ENCODE measurements around the gene ADORA3. TPM values are rescaled to one million over a fixed set of nuclear protein-coding genes. Genes with fewer than 3 reads are reported as not detected.

ADORA3 gene
- total RNA-seq, 1 donor from 2014 or later, result not detected

- no peaks in the 10 kb centered on the region for H3K36me3 ChIP-seq
- Mint-ChIP-seq H3K4me1 (peaks cover 19% of the 10 kb centered on the region), H3K9me3 (no peaks in the 10 kb centered on the region), H3K27me3 (ENCODE audit: insufficient read depth, low read depth) (peaks cover 2% of the 10 kb centered on the region), H3K36me3 (no peaks in the 10 kb centered on the region), H3K27ac (no peak overlapping the region), H3K4me3 (no peak overlapping the region)
- H3K4me1 ChIP-seq, result peaks cover 8% of the 10 kb centered on the region
- no peak overlapping the region for H3K4me2 ChIP-seq
- TF ChIP-seq EZH2phosphoT487 (IDR thresholded peaks at IDR 0.05) (no peak), CTCF (IDR thresholded peaks at IDR 0.05) (no peak), EZH2 (IDR thresholded peaks at IDR 0.05) (no peak)
- H2AFZ ChIP-seq (replicated peaks), result no peak overlapping the region
- H3K79me2 ChIP-seq (ENCODE audit: low read depth), result no peaks in the 10 kb centered on the region
- DNase-seq (ENCODE audit: low spot score), result no peak
- H4K20me1 ChIP-seq (ENCODE audit: low read depth), result no peaks in the 10 kb centered on the region
- H3K27ac ChIP-seq, result no peak overlapping the region
- no peak overlapping the region for H3K4me3 ChIP-seq
- no peaks in the 10 kb centered on the region for H3F3A ChIP-seq (ENCODE audit: low read depth)
- H3K9me3 ChIP-seq (ENCODE audit: low read depth), result no peaks in the 10 kb centered on the region
- no peak overlapping the region for H3K9ac ChIP-seq
- H3K27me3 ChIP-seq, result no peaks in the 10 kb centered on the region
Measured at GRCh38 chr1:111540928-111541327, 37.5 kb upstream of the ADORA3 start.

- no peaks in the 10 kb centered on the region for H3K9me3 ChIP-seq (ENCODE audit: low read depth)
- H2AFZ ChIP-seq (replicated peaks), result peak overlapping the region; percentile 40
- H3K9ac ChIP-seq, result no peak overlapping the region
- no peaks in the 10 kb centered on the region for H3K27me3 ChIP-seq
- no peaks in the 10 kb centered on the region for H3K36me3 ChIP-seq
- peaks cover 28% of the 10 kb centered on the region for H3K4me1 Mint-ChIP-seq
- TF ChIP-seq EZH2 (IDR thresholded peaks at IDR 0.05) (no peak), EZH2phosphoT487 (IDR thresholded peaks at IDR 0.05) (no peak), CTCF (IDR thresholded peaks at IDR 0.05) (no peak)
- peaks cover 8% of the 10 kb centered on the region for H3K4me1 ChIP-seq
- no peak overlapping the region for H3K4me3 ChIP-seq
- H3K79me2 ChIP-seq (ENCODE audit: low read depth), result no peaks in the 10 kb centered on the region
- no peak overlapping the region for H3K27ac Mint-ChIP-seq
- H3F3A ChIP-seq (ENCODE audit: low read depth), result no peaks in the 10 kb centered on the region
- no peaks in the 10 kb centered on the region for H3K36me3 Mint-ChIP-seq
- no peak overlapping the region for H3K27ac ChIP-seq
- DNase-seq (ENCODE audit: low spot score), result no peak
- H3K4me2 ChIP-seq, result no peak overlapping the region
- no peak overlapping the region for H3K4me3 Mint-ChIP-seq
- no peaks in the 10 kb centered on the region for H4K20me1 ChIP-seq (ENCODE audit: low read depth)
- peaks cover 2% of the 10 kb centered on the region for H3K27me3 Mint-ChIP-seq (ENCODE audit: insufficient read depth, low read depth)
- H3K9me3 Mint-ChIP-seq, result no peaks in the 10 kb centered on the region
Measured at GRCh38 chr1:111538343-111539025, 35.1 kb upstream of the ADORA3 start.

- Histone ChIP-seq H3K79me2 (ENCODE audit: low read depth) (no peaks in the 10 kb centered on the region), H3K4me3 (no peak overlapping the region), H2AFZ (replicated peaks) (no peak overlapping the region), H4K20me1 (ENCODE audit: low read depth) (no peaks in the 10 kb centered on the region), H3K4me1 (peaks cover 8% of the 10 kb centered on the region), H3K36me3 (no peaks in the 10 kb centered on the region), H3F3A (ENCODE audit: low read depth) (no peaks in the 10 kb centered on the region), H3K9ac (no peak overlapping the region), H3K9me3 (ENCODE audit: low read depth) (peaks cover 2% of the 10 kb centered on the region), H3K4me2 (no peak overlapping the region), H3K27me3 (no peaks in the 10 kb centered on the region), H3K27ac (no peak overlapping the region)
- H3K4me1 Mint-ChIP-seq, result peaks cover 15% of the 10 kb centered on the region
- TF ChIP-seq CTCF (IDR thresholded peaks at IDR 0.05) (no peak), EZH2 (IDR thresholded peaks at IDR 0.05) (no peak)
- H3K9me3 Mint-ChIP-seq, result peaks cover 7% of the 10 kb centered on the region
- H3K4me3 Mint-ChIP-seq, result no peak overlapping the region
- H3K27me3 Mint-ChIP-seq (ENCODE audit: insufficient read depth, low read depth), result no peaks in the 10 kb centered on the region
- peak overlapping the region; percentile 16 for H3K27ac Mint-ChIP-seq
- no peaks in the 10 kb centered on the region for H3K36me3 Mint-ChIP-seq
- DNase-seq (ENCODE audit: low spot score), result no peak
Measured at GRCh38 chr1:111535256-111536191, 32.1 kb upstream of the ADORA3 start.
